Gastrocnemius medialis (tissue), 4 donors: ENCODE data around the gene IKBIP. TPM values are rescaled to one million over a fixed set of nuclear protein-coding genes. Genes with fewer than 3 reads are reported as not detected.
A peak's percentile ranks its signal among the peaks of the same experiment; 100 is the strongest.

Experiments
- ATAC-seq, 2 donors: fragments of 150-250 bp; one replicate each; pipeline ENCODE4 v1.9.1; 2016
- DNase-seq, 2 donors: peaks; one replicate each; pipeline ENCODE4 v3.0.0-alpha.2; 2019
- H3K27ac ChIP-seq, 4 donors: fragments of 200-600 bp; sonication (generic); 1 replicate in 1 of 4; 2 replicates in 3 of 4; pipeline ENCODE4 v1.5.1; 2016 to 2018; ENCODE audit warnings: mild to moderate bottlenecking in 2 of 4, moderate library complexity in 1 of 4
- H3K27me3 ChIP-seq, 3 donors: fragments of 200-600 bp; sonication (generic) in 2 of 3; 1 replicate in 1 of 3; 2 replicates in 2 of 3; pipeline versions ENCODE4 v1.5.1 to v1.6.0; 2016 to 2019; ENCODE audit warnings: mild to moderate bottlenecking in 1 of 3, moderate library complexity in 1 of 3
- H3K36me3 ChIP-seq, 2 donors: fragments of 200-600 bp; sonication (generic) in 1 of 2; one replicate each; pipeline ENCODE4 v1.5.1; 2017 to 2018
- H3K4me1 ChIP-seq, 2 donors: fragments of 200-600 bp; sonication (generic) in 1 of 2; one replicate each; pipeline ENCODE4 v1.5.1; 2016 to 2017; ENCODE audit warnings: mild to moderate bottlenecking in 2 of 2
- H3K4me3 ChIP-seq, 4 donors: fragments of 200-600 bp; sonication (generic) in 3 of 4; 1 replicate in 1 of 4; 2 replicates in 3 of 4; pipeline ENCODE4 v1.5.1; 2016 to 2019; ENCODE audit warnings: mild to moderate bottlenecking in 2 of 4
- H3K9me3 ChIP-seq, 3 donors: fragments of 200-600 bp; sonication (generic) in 2 of 3; 1 replicate in 1 of 3; 2 replicates in 2 of 3; pipeline ENCODE4 v1.5.1; 2016 to 2019
- CTCF ChIP-seq, 5 experiments: fragments of 450-650 bp in 3 of 5; fragments of 200-600 bp in 2 of 5; sonication (generic) in 2 of 5; IDR thresholded peaks in 4 of 5; conservative IDR thresholded peaks in 1 of 5; 1 replicate in 4 of 5; 2 replicates in 1 of 5; pipeline ENCODE4 v1.5.1; 2016 to 2019; ENCODE audit warnings: antibody characterized with exemption in 5 of 5, mild to moderate bottlenecking in 3 of 5, moderate library complexity in 3 of 5
- POLR2A ChIP-seq, 2 donors: fragments of 450-650 bp; IDR thresholded peaks; one replicate each; pipeline ENCODE4 v1.6.1; 2017; ENCODE audit warnings: antibody characterized with exemption in 2 of 2, mild to moderate bottlenecking in 2 of 2, moderate library complexity in 2 of 2
- in situ Hi-C, 4 donors: fragments of 200-750 bp; cut with MboI; loops; one replicate each; pipeline versions ENCODE4 v1.15.0 to v1.8.0; 2017; ENCODE audit warnings: low sequenced_read_pairs in 4 of 4
- intact Hi-C: fragments of 100-400 bp; cut with DNase I; formaldehyde crosslinking; loops from one replicate; pipeline ENCODE4 v1.15.1; 2023; ENCODE audit warnings: low total_unique reads
- total RNA-seq, 4 donors: library from RNA; depleted of rRNA; stranded (reverse); fragments of >200 nt; gene quantifications; one replicate each; pipeline versions ENCODE4 v1.1.0 to v1.2.3, GENCODE V29; 2016

Gene IKBIP
- total RNA-seq, 4 donors from 2014 or later: 0.78 to 3.7 (median 2.9) TPM

DNA sequence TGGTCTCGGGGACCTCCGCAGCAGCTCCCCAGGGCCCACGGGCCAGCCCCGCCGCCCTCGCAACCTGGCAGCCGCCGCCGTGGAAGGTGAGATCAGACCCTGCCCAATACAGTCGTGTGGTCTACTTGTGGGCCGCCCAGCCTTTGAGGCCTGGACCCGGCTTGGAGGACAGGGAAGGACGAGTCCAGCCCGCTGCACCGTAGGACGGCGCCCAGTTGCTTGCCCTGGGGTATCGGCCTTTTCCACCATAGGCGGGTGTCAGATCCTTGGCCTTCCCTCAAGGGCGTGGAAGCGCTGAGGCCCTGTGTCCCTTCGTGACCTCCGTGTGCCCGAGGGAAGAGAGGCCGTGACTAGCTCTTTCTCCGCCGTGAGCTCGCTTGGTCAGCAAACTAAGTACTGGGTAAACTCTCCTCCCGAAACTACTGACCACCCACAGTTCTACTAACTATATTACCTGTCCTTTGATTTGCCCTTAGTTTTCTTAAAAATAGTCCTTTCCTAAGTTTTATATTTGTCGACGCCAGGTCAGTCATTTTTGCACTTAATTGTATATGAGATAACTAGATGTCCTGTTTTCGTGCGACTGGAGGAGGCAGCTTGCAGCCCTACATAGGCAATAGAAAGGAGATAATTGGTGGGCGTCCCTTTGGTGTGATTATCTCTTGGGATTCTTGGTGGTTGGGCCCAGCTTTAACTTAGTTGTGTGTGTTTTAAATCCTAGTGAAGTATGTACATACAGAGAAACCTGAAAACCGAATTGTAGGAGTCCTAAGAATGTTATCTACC, 50.3 kb downstream of the IKBIP start:
- H3K36me3 ChIP-seq: peaks cover 0 to 27% of the 10 kb centered on the region in 2 donors
- peak overlapping the region; percentile 82 to 96 (median 88) for H3K4me3 ChIP-seq
- in situ Hi-C loops (loop anchor here in 1 of 4 donors (10.0 kb wide), 1 partner anchor 79 kb away; the partner anchor contains the start of gene TMPO), intact Hi-C loops (loop anchor here (5.0 kb wide), 1 partner anchor 92 kb away; no protein-coding TSS in a partner anchor)
- H3K27ac ChIP-seq: peak overlapping the region; percentile 94 to 100 (median 96)
- no peaks in the 10 kb centered on the region for H3K27me3 ChIP-seq
- no peaks in the 10 kb centered on the region for H3K9me3 ChIP-seq
- H3K4me1 ChIP-seq: peaks cover 24 to 32% of the 10 kb centered on the region in 2 donors
- TF ChIP-seq POLR2A (IDR thresholded peaks at IDR 0.05) (no peak), CTCF (IDR thresholded peaks at IDR 0.05 in 4 of 5, conservative IDR thresholded peaks at IDR 0.05 in 1 of 5) (no peak)
- peak; percentile 23 to 67 for DNase-seq
- ATAC-seq: peak; percentile 57 to 59

GRCh38 chr12:98593351-98594049, 51.1 kb downstream of the IKBIP start, which contains the start of gene SLC25A3:
TSS of gene SLC25A3 (plus strand) at chr12:98593686. CDS start at chr12:98593979, 293 bp downstream.
- DNase-seq (peak; percentile 95 to 98), ATAC-seq (peak; percentile 92 to 95)
- intact Hi-C loops (loop anchor here (1.0 to 5.0 kb wide), 3 partner anchors 52 to 91 kb away; partner anchors contain the start of genes APAF1 and TMPO), in situ Hi-C loops (loop anchor here in 1 of 4 donors (10.0 kb wide), 1 partner anchor 79 kb away; the partner anchor contains the start of gene TMPO)
- H3K4me3 ChIP-seq: peak within 1 kb of the TSS; percentile 82 to 96 (median 88)
- H3K27ac ChIP-seq: peak within 1 kb of the TSS; percentile 94 to 100 (median 96)
- TF ChIP-seq CTCF (IDR thresholded peaks at IDR 0.05 in 4 of 5, conservative IDR thresholded peaks at IDR 0.05 in 1 of 5) (no peak), POLR2A (IDR thresholded peaks at IDR 0.05) (peak; percentile 98)
- H3K4me1 ChIP-seq: peaks cover 24 to 32% of the 10 kb centered on the region in 2 donors
- H3K9me3 ChIP-seq: no peaks in the 10 kb centered on the region
- peaks cover 0 to 20% of the 10 kb centered on the region in 2 donors for H3K36me3 ChIP-seq
- no peaks in the 10 kb centered on the region for H3K27me3 ChIP-seq

DNA sequence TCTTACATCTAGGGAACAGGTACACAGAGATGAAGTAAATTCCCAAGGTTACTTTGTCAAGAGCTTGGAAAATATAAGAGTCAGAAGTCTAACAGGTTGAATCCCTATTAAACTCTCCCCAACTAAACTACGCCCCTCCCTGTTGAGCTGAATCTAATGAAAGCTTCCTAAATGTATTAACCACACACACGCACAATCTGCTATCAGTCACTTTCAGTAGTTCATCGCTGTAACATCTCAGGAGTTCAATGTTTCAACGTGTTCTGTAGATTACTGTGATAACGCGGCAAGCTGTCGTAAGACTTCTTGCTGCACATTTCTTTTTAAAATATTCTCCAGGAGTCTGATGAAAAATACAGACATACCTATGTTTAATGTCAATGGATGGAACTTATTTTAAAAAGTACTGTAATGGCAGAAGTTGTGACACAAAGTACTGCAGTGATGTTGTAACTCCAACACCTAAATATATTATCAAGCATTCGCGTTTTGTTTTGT, 51.7 kb downstream of the IKBIP start:
- in situ Hi-C loops (loop anchor here in 1 of 4 donors (10.0 kb wide), 1 partner anchor 78 kb away; the partner anchor contains the start of gene TMPO), intact Hi-C loops (loop anchor here (1.0 to 5.0 kb wide), 3 partner anchors 52 to 91 kb away; partner anchors contain the start of genes APAF1 and TMPO)
- Histone ChIP-seq H3K9me3 (no peaks in the 10 kb centered on the region), H3K27ac (peak overlapping the region; percentile 94 to 100 (median 96)), H3K36me3 (peaks cover 0 to 14% of the 10 kb centered on the region in 2 donors), H3K27me3 (no peaks in the 10 kb centered on the region), H3K4me1 (peaks cover 24 to 32% of the 10 kb centered on the region in 2 donors), H3K4me3 (peak overlapping the region; percentile 56 to 89 (median 85))
- no peak for ATAC-seq
- TF ChIP-seq CTCF (IDR thresholded peaks at IDR 0.05 in 4 of 5, conservative IDR thresholded peaks at IDR 0.05 in 1 of 5): no peak
- TF ChIP-seq POLR2A (IDR thresholded peaks at IDR 0.05): no peak
- DNase-seq: no peak

DNA sequence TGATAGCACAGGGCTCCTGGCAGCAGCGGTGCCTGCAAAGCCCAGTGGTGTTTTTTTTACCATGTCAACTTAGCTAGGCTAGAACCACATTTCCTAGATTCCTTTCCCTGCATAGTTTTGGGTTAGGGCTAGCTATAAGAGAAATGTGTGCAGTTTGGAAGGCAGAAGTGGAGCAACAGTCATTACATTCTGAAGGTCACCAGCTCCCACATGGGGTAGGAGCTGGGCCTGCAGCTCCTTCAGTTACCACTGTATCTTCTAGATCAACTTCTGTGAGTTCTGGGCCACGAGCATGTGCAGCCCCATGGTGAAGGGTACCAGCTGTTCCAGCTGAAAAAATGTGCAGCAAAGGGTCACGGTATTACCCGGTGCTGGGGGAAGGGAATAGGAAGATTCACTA, 53.4 kb downstream of the IKBIP start:
- intact Hi-C loops: loop anchor here (5.0 kb wide), 1 partner anchor 89 kb away; no protein-coding TSS in a partner anchor
- Histone ChIP-seq H3K36me3 (no peaks in the 10 kb centered on the region), H3K27ac (no peak overlapping the region), H3K4me1 (peaks cover 12 to 20% of the 10 kb centered on the region in 2 donors), H3K27me3 (no peaks in the 10 kb centered on the region), H3K9me3 (no peaks in the 10 kb centered on the region), H3K4me3 (no peak overlapping the region)
- in situ Hi-C loops: loop anchor here in 1 of 4 donors (10.0 kb wide), 1 partner anchor 76 kb away; the partner anchor contains the start of gene TMPO
- ATAC-seq (no peak), DNase-seq (no peak)
- TF ChIP-seq CTCF (IDR thresholded peaks at IDR 0.05 in 4 of 5, conservative IDR thresholded peaks at IDR 0.05 in 1 of 5): no peak
- TF ChIP-seq POLR2A (IDR thresholded peaks at IDR 0.05): no peak
